GM08714 (cell line): ENCODE results near the gene CERS3.

Experiments
- H3K4me3 ChIP-seq: fragments of 200-500 bp; sonication (Bioruptor generic); 2 replicates; pipeline ENCODE4 v1.5.1; 2014; ENCODE audit warnings: mild to moderate bottlenecking, low read length, inconsistent platforms
- ZNF274 ChIP-seq: IDR thresholded peaks from 2 replicates; pipeline ENCODE4 v1.6.1; 2012; ENCODE audit warnings: mild to moderate bottlenecking, low read depth, low read length

CERS3 gene

DNA sequence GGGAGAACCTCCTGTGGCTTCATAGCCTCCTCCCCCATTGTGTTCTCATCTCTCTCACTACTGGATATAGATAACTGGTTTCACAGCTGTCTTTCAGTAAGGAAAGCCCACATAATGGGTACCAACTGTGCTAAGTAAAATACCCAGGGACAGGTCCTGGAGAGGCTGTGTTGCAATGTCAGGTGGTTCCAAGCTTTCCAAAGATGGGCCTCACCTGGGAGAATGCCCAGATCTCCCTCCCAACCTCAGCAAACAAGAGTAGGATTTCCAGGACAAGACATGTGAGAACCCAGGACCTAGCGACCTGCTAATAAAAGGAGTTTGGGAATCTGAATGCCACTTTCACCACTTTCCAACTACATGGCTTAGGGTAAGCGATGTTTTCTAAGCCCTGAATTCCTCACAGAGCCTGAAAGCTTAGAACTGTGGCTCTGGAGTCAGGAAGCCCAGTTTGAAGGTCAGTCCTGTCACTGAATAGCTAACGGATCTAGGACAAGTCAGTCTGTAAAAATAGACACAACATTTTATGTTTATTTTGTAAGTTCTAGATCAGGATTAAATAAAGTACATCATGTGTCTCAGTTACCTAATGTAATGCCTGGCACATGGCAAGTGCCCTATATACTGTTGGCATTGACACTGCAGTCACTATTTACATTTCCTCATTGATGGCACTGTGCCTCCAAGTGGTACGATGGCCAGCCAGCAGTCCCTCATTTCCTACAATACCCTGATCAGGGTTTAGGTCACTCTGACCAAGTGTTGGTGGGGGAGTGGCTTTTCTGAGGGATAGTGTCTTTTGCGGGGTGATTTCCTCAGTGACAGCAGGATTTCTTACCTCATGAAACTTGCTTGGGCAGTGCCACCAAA is 11.9 kb downstream of the CERS3 start:
- TF ChIP-seq ZNF274 = no peak
- H3K4me3 ChIP-seq = no peak overlapping the region

DNA sequence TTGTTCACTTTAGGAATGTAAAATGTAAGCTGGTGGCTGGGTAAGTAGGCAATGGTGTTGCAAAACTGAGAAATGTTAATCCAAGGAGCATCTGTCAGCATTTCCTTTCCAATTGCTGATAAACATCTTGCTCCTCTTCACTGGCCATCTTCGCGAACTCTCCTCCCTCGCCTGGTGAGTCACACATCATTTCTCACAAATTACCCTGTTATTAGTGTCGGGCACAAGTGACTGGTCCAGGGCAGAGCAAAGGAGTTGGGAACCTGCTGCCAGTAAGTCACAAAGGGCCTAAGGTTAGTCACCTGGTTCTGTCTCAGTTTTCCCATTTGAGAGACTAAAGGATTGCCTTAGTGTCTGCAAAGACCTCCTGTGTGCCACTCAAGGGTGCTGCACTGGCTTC is 13.0 kb downstream of the CERS3 start:
- no peak for TF ChIP-seq ZNF274
- no peak overlapping the region for H3K4me3 ChIP-seq

DNA sequence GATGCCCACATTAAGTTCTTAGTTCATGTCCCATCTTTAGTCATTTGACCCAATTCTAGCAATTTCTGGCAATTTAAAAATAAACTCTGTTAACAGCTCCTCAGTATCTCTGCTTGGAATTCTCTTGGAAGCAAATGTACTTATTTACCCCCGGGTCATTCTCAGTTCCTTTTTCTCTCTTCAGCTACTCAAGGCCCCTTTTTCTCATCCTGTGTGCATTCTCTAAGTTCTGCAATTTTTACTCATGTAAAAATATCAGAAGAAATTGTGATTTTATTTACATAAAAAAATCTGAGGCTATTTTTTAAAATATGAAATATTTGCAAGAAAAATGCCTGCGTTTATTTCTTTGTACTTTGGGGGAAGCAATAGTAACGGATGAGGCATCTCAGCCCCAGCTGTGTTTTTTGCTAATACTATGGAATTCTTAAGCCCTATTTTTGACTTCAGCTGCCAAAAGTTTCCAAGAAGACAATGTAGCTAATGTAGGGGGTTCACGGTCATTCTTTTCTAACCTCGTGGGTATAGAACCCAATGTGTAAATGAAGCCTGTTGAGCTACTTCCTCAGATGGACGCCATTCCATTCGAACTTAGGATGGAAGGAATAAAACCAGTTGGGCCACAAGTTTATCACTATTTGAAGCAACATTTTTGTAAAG is 20.0 kb downstream of the CERS3 start:
- no peak overlapping the region for H3K4me3 ChIP-seq
- TF ChIP-seq ZNF274 = no peak

DNA sequence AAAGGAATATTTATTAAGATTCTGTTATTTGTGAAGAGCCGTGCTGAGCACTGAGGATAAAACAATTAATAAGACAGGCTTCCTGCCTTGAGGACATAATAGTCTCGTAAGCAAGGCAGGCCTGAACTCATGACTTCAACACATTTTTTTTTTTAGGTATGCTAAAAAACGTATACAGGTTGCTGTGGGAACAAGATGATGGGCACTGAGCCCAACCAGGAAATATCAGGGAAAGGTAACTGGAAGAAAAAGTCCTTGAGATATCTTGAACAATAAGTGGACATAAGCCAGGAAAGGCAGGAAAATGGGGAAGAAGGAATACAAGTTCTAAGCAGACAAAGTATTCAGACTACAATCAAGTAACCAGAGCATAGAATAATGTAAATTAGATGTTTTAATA is 26.1 kb downstream of the CERS3 start:
- TF ChIP-seq ZNF274 = no peak
- no peak overlapping the region for H3K4me3 ChIP-seq

DNA sequence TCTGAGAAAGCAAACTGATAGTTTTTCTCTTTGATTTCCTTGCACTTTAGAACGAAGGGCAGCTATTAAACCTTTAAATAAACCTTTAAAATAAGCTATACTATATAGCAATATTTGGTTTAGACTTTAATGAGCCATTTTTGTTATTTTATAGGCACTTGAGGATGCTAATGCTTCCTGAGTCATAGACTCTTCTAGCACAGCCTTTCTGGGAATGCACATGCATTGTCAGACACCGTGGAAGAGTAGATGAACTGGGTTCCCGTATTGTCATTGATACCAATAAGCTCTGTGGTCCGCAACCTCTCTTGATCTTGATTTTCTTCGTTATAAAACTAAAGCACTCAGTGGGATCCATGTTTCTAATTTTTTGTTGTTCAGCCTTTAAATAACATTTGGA is 27.6 kb downstream of the CERS3 start:
- H3K4me3 ChIP-seq = no peak overlapping the region
- no peak for TF ChIP-seq ZNF274

DNA sequence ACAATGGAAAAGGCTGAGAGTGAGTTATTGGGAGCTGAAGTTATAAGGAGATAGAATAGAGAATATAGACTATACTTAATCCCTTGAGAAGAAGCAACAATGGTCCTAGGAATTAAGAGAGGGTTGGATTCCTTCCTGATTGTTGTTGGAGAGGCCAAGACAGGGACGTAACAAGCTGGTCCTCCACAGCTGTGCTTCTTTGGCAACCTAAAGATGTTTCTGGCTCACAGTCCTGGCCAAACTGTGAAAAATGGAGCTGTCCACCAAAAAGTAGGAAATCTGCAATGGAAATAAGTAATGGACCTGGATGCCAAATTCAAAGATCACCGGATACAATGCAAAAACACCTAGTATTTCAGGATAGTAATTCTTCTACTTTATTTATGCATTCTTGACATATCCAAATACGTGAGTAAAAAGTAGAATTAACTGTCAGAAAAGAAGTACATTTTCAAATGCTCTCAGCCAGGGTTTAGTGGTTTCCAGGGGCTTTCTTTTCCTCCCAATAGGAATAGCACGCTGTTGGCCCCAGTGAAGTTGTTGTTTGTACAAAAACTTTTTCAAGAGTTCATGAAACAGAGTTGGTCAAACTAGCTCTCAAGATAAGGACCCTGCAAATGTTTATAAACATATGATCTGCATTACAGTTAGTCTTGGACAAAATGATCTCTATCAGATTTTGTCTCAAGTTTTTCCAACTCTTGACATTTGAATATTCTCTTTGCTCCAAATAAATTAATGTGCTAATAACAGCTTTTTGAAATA is 28.3 kb downstream of the CERS3 start:
- no peak overlapping the region for H3K4me3 ChIP-seq
- TF ChIP-seq ZNF274 = no peak

DNA sequence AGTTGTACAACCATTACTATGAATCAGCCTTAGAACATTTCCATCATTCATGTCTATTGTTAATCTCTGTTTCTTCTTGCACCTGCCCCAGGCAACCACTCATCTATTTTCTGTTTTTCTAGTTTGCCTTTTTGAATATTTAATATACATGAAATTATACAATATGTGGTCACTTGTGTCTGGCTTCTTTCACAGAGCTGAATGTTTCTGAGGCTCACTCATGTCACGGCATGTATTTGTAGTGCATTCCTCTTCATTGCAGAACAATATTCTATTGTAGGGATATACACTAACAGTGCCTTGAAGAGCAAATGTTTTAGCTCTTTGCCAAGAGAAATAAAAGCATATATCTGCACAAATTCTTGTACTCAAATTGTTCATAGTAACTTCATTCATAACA is 32.9 kb downstream of the CERS3 start:
- no peak for TF ChIP-seq ZNF274

DNA sequence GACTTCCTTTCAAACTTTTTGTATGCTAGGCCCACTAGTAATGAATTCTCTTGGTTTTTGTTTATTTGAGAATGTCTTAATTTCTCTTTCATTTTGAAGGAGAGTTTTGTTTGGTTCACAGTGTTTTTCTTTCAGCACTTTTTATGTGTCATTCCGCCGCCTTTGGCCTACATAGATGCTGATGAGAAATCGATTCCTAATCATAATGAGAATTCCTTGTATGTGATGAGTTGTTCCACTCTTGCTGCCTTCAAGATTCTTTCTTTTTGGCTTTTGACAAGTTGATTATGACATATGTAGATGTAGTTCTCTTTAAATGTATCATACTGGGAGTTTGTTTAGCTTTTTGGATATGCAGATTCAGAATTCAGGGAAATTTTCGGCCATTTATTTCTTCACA is 35.5 kb downstream of the CERS3 start:
- TF ChIP-seq ZNF274 = no peak
- H3K4me3 ChIP-seq = no peak overlapping the region

More for the DNA sequence above, 32.9 kb downstream of the CERS3 start:
- no peak overlapping the region for H3K4me3 ChIP-seq

DNA sequence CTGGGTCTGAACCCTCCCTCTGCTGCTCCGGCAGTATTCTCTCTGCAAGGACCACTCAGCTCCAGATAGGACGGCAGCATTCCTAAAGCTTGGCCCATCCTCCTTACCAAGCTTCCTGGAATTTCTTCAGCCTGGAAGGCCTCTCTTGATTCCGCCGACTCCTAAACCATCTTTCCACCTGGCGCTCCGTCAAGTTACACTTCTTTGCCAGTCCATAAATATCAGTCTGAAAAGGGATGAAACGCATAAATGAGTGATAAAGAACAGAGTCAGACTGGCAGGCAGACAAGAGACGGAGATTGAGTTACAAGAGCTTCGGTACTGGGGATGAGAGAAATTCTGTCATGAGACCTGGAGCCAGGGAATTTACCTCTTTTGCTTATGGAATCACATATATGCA is 44.3 kb downstream of the CERS3 start:
- TF ChIP-seq ZNF274 = no peak
- no peak overlapping the region for H3K4me3 ChIP-seq

DNA sequence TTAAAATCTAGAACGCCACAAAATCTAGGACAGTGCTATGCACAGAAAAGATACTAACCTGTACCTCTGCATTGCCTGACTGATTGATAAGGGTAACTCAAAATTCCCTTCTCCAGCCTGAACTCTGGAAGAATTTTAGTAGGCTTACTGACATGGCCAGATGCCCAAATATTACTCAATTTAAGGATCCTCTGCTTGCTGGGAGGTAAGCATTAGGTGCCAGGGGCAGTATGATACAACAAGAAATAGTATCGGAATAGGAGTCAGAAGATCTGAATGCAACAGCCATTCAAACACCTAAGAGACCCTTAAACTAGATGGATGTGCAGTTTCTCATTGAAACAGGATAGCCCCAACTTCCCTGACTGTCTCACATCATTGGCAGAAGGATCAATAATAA is 45.4 kb downstream of the CERS3 start:
- H3K4me3 ChIP-seq = no peak overlapping the region
- TF ChIP-seq ZNF274 = no peak

DNA sequence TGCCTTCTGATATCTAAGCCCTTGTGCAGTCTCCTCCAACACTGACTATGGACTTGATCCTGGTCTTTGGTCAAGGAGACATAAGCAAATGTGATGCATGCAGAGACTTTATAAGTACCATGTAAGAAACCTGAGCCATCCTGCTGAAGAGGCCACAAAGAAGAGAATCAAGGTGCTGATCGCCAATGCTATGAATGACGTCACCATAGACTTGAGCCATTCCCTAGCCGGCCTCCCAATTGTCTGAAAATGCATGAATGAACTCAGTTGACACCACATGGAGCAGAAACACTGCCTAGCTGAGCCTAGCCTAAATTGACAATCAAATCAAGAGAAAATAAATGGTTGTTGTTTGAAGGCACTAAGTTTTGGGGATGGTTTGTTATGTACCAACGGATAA is 51.9 kb downstream of the CERS3 start:
- no peak for TF ChIP-seq ZNF274
- H3K4me3 ChIP-seq = no peak overlapping the region

DNA sequence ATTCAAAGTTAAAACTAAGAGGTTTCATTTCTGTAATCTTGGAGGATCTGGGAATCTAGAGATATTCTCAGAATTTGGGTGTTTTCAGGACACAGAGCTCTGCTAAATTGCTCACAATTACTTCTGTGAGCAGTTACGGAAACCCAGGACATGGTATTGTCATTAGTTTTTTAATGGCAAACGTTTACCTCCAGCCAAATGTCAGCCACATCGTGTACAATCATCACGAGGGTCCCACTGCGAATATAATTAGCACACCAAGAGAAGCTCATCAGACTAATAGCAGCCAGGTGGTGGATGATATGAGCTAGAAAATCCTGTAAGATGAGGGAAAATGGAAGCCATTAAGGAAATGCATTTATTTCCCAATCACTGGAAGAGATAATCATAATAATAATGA is 56.0 kb downstream of the CERS3 start:
- no peak overlapping the region for H3K4me3 ChIP-seq
- no peak for TF ChIP-seq ZNF274

DNA sequence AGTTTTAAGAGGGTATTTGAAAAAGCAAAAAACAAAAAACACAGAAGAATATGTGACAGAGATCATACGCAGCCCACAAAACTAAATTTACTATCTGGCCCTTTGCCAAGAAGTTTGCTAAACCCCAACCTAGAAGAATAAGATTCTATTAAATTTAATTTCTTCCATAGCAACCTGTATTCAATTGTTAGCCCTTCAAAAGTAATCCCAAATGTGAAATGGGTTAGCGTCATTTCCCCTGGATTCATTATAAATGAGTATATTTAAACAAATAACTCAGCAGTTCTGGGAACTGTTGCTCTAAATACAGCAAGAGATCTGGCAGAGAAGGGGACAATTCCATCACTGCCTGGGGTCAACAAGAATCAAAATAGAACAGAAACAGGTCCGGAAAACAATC is 56.8 kb downstream of the CERS3 start:
- TF ChIP-seq ZNF274 = no peak

DNA sequence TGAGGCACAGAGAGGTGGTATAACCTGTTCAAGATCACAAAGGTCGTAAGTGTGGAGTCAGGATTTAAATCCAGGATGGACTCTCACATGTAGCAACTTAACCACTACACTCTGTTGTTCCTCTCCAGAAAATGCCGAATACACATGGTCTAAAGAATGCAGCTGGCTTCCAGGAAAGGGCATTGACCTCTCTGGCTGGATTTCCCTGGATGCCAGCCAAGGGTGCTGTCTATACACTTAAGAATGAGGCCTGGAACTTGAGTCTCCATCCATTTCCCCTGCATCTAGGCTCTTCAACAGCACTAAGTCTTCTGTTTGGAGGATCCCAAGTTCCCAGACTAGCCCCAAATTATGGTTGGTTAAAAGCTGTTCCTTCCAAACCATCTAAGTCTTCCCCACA is 60.5 kb downstream of the CERS3 start:
- no peak overlapping the region for H3K4me3 ChIP-seq
- no peak for TF ChIP-seq ZNF274

More for the DNA sequence above, 56.8 kb downstream of the CERS3 start:
- no peak overlapping the region for H3K4me3 ChIP-seq

DNA sequence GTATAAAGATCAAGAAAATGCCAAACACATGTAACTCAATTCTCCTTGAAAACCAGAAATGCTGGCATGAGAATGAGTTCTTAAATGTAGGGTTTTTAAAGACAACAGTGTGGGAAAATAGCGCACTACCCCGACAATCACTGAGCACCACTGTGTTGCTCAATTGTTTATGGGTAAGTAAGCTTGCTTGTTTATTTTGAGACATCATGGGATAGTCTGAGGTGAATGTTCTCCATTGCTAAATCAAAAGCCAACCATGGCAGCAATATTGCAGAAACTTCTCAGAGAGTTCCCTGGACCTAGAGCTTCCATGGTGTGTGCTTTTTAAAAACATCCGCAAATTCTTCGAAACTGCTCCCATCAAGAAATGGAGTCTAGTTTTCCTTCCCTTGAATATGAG is 62.7 kb downstream of the CERS3 start:
- H3K4me3 ChIP-seq = no peak overlapping the region
- no peak for TF ChIP-seq ZNF274

DNA sequence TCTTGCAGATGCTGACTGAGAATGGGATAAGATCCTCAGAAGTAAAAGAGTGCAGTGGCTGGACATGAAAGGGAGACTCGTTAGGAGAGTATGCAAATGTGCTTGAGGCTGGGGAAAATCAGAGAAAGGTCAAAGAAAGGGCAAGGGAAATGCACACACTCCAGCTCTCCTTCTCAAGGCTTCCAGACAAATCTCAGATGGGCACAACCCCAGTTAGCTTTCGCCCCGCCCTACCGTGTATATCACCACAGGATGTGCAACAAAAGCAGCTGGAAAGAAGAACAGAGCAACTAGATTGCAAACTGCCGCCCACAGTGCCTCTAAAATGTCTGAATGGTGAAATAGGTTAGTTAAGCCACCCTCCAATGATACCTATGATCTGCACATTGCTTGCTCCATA is 63.9 kb downstream of the CERS3 start:
- no peak overlapping the region for H3K4me3 ChIP-seq
- TF ChIP-seq ZNF274 = no peak
